AG10803 (cell line): Measurements from ENCODE around the gene CEP162.
"Not testable (repeated sequence)": the region's sequence is repeated elsewhere in the genome, so short reads cannot be mapped to it uniquely, and the experiment has no call there.

Source experiments
- DNase-seq: peaks from one replicate; pipeline ENCODE4 v3.0.0; 2010; ENCODE audit warnings: low read depth
- H3K4me3 ChIP-seq: 2 replicates; pipeline ENCODE4 v1.5.1; 2011; ENCODE audit warnings: mild to moderate bottlenecking, low read length, control low read depth
- TF ChIP-seq, protein P1 (sequence below): conservative IDR thresholded peaks from 2 replicates; pipeline ENCODE4 v1.5.1; 2011; ENCODE audit warnings: mild to moderate bottlenecking, low read length, control low read depth, inconsistent platforms

The CEP162 gene

DNA sequence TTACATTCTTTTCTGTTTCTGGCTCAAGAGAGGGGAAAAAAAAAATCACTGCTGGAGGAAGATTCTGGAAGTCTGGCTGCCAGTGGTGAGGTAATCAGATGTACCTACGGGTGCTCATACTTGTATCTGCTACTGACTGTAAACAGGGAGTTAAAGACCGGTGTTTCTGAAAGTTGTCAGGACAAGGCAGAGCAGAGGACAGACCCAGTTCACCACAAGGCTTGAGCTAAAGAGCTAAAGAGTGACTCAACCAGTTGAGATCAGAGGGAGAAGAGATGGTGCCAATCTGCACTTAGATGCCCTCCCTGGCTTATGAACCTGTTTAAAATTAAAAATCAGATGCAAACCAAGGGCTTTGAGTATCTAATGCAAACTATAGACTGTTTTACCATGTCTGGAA is 55.4 kb downstream of the CEP162 start:
- no peak for DNase-seq

DNA sequence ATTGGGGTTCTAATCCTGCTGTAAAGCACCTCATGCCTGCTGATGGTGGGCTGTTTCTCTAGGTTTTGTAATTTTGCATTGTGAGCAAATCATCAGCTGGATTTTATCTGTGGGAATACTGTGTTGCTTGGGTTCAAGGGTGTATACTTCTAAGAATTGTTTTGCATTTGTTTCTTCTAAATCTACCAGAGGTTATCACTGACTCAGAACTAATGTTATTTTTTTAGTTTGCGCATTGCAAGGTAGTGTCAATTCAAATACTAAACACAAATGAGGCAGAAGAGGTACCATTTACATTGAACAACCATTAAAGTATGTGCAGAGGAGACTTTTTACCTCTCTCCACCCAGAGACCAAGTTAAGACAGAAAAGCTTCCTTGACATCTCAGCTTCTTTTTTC is 60.0 kb downstream of the CEP162 start:
- TF ChIP-seq, protein P1, sequence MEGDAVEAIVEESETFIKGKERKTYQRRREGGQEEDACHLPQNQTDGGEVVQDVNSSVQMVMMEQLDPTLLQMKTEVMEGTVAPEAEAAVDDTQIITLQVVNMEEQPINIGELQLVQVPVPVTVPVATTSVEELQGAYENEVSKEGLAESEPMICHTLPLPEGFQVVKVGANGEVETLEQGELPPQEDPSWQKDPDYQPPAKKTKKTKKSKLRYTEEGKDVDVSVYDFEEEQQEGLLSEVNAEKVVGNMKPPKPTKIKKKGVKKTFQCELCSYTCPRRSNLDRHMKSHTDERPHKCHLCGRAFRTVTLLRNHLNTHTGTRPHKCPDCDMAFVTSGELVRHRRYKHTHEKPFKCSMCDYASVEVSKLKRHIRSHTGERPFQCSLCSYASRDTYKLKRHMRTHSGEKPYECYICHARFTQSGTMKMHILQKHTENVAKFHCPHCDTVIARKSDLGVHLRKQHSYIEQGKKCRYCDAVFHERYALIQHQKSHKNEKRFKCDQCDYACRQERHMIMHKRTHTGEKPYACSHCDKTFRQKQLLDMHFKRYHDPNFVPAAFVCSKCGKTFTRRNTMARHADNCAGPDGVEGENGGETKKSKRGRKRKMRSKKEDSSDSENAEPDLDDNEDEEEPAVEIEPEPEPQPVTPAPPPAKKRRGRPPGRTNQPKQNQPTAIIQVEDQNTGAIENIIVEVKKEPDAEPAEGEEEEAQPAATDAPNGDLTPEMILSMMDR = no peak
- H3K4me3 ChIP-seq = no peak overlapping the region
- DNase-seq = no peak

More for the DNA sequence above, 55.4 kb downstream of the CEP162 start:
- H3K4me3 ChIP-seq = no peak overlapping the region
- TF ChIP-seq, protein P1 = no peak

DNA sequence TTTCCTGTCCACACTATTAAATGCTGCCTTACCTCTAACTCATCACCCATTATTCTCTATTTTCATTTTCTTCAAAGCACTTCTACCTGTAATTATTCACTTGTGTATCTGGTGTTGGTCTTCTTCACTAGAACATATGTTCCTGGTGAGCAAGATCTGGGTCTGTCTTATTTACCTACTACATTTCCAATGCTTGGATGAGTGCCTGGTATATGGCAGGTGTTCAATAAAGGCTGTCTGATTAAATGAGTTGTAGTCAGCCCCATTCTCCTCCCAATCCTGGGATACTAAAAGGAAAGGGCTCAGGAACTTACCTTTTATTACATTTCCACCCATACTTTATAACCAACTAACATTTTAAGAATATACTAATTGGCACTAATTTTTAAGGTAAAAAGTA is 61.0 kb downstream of the CEP162 start:
- H3K4me3 ChIP-seq = no peak overlapping the region
- TF ChIP-seq, protein P1 = no peak
- DNase-seq = no peak

DNA sequence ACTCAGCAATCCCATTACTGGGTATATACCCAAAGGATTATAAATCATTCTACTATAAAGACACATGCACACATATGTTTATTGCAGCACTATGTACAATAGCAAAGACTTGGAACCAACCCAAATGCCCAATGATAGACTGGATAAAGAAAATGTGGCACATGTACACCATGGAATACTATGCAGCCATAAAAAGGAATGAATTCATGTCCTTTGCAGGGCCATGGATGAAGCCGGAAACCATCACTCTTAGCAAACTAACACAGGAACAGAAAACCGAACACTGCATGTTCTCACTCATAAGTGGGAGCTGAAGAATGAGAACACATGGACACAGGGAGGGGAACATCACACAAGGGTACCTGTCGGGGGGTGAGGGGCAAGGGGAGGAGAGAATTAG is 63.1 kb downstream of the CEP162 start:
- not testable (repeated sequence) for DNase-seq

DNA sequence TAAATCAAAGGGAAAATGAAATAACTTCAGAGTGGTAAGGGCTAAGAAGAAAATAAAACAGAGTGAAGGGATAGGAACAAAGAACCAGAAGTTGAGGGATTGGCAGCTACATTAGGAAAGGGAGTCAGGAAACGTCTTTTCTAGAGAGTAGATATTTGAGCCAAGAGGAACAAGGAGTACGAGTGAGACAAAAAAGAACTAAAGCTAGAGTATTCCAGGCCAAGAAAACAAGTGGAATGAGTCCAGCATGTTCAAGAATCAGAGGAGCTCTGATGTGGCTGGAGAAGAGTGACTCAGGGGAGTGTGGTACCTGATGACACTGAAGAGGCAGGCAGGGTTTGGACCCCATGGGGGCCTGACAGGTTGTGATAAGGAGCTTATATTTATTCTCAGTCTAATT is 66.3 kb downstream of the CEP162 start:
- no peak overlapping the region for H3K4me3 ChIP-seq
- TF ChIP-seq, protein P1 = no peak
- no peak for DNase-seq

More for the DNA sequence above, 63.1 kb downstream of the CEP162 start:
- not testable (repeated sequence) for H3K4me3 ChIP-seq

DNA sequence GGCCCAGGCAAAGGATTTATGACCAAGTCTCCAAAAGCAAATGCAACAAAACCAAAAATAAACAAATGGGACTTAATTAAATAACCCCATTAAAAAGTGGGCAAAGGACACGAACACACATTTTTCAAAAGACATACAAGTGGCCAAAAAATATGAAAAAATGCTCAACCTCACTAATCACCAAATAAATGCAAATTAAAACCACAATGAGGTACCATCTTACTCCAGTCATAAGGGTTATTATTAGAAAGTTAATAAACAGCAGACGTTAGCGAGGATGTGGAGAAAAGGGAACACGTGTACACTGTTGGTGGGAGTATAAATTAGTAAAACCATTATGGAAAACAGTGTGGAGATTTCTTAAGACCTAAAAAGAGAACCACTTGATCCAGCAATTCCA is 71.1 kb downstream of the CEP162 start:
- H3K4me3 ChIP-seq = no peak overlapping the region
- TF ChIP-seq, protein P1 = no peak
- DNase-seq = peak; percentile 13

DNA sequence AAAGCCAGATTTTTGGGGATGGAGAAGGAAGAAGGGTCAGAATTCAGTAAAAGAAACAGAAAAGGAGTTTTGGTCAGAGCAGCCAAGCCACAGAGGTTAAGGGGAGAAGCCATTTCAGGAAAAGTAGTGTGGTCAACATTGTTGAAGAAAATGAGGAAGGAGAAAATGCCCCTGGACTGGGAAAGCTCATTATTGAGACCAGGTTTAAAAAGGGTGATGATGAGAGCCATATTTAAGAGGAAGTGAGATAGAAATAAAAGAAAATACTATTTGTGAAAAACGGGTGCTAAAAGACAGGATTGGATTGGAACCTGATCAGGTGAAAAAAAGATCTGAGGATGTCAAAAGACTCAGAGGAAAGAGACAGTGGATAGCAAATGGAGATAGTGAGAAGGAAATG is 75.8 kb downstream of the CEP162 start:
- DNase-seq = no peak
- TF ChIP-seq, protein P1 = no peak
- no peak overlapping the region for H3K4me3 ChIP-seq

DNA sequence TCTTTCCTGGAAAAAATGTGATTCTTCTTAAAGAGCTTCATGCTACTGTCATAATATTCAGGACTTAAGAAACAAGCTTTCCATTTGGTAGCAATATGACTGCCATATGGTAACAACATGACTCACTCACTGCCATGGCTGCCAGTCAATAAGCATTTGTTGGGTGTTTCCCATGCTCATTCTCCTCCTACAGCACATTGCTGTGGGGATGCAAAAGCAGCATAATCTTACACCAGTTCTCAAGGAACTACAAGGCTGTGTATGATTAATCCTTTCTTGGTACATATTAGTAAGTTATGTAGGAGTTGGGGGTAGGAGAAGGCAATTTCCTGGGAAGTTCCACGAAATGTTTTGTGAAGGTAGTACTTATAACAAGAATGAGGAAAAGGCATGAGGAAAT is 76.7 kb downstream of the CEP162 start:
- DNase-seq = peak; percentile 97
- TF ChIP-seq, protein P1 = no peak
- no peak overlapping the region for H3K4me3 ChIP-seq
